CD4-positive, alpha-beta T cell treated with Interleukin-1 beta for 1 hour (primary cell): ENCODE results near the gene CHCHD10.

Source experiments
- DNase-seq, 2 donors: peaks; one replicate each; pipeline ENCODE4 v3.0.0-alpha.2; 2020 to 2022

The CHCHD10 gene

DNA sequence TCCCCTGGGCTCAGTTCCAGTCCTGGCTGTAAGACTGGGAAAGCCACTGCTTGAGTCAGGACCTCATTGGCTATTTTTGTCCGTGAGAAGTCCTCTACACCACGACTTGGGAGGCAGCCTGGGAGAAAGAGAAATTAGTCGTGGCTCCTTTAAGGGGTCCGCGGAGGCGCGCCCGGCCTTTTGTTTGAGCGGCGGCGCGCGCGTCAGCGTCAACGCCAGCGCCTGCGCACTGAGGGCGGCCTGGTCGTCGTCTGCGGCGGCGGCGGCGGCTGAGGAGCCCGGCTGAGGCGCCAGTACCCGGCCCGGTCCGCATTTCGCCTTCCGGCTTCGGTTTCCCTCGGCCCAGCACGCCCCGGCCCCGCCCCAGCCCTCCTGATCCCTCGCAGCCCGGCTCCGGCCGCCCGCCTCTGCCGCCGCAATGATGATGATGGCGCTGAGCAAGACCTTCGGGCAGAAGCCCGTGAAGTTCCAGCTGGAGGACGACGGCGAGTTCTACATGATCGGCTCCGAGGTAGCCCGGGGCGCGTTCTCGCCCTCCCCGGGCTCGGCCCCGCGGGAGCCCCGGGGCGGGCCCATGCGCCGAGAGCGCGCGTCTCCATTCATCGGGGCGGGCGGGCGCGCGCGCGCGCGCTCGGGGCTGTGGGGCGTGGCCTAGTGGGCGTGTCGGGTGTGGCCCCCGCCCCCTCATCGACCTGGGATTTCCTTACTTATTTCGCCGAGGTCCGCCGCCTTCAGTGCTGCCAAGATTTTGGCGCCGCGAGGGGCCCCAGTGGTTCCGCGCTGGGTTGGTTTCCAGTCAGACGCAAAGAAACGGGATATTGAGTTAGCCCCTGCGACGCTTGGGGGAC lies 19.2 kb upstream of the CHCHD10 start, which contains the start of gene SMARCB1:
TSS of gene SMARCB1 (plus strand) at position 215 of the 848 bp plus-strand sequence. CDS start at position 419, 204 bp downstream.
- peak; percentile 89 to 94 for DNase-seq

DNA sequence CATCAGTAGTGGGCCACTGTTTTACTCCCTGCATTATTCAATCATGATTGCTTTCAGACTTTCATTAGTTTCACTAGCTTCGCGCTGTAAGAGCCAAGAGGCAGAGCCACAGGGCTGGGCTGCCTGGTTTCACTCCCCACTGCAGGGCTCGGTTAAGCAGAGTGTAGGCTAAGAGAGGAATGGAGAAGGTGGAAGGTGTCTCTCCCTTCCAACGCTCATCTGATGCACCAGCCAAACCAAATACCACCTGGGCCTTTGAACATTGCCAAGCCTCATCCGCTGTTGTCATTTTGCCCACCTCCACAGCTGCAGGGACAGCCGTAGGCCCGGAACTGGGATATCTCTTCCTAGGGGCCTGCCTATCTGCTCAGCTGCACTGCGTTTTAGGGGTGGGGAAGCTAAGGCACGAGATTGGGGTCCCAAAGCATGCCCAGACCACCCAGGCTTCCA lies 18.5 kb upstream of the CHCHD10 start:
- no peak for DNase-seq

DNA sequence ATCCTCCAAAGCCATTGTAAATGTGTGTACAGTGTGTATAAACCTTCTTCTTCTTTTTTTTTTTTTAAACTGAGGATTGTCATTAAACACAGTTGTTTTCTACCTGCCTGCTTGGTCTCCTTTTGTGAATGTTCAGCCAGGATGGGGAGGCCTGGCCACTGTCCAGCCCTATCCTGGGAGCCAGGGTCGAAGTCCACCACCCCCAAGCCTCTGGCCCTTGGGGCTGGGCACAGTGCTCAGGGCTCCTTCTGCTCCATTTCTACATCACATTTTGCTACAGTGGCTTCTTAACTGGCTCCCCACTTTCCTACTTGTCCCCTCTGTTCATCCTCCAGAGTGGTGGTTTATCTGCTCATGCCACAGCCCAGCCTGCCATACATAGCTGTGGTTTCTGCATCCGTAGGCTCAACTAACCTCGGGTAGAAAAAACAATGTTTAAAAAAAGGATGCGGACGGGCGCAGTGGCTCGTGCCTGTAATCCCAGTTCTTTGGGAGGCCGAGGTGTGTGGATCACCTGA lies 16.5 kb upstream of the CHCHD10 start:
- no peak for DNase-seq

DNA sequence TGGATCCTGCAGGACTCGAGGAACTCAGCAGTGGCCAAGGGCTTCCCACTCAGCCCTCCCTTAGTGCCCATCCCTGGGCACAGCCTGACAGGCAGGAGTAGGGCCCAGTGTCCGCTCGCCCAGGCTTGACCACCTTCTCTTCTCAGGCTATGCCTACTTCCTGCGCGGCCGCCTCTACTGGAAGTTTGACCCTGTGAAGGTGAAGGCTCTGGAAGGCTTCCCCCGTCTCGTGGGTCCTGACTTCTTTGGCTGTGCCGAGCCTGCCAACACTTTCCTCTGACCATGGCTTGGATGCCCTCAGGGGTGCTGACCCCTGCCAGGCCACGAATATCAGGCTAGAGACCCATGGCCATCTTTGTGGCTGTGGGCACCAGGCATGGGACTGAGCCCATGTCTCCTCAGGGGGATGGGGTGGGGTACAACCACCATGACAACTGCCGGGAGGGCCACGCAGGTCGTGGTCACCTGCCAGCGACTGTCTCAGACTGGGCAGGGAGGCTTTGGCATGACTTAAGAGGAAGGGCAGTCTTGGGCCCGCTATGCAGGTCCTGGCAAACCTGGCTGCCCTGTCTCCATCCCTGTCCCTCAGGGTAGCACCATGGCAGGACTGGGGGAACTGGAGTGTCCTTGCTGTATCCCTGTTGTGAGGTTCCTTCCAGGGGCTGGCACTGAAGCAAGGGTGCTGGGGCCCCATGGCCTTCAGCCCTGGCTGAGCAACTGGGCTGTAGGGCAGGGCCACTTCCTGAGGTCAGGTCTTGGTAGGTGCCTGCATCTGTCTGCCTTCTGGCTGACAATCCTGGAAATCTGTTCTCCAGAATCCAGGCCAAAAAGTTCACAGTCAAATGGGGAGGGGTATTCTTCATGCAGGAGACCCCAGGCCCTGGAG lies 15.7 kb upstream of the CHCHD10 start:
- DNase-seq, result no peak

DNA sequence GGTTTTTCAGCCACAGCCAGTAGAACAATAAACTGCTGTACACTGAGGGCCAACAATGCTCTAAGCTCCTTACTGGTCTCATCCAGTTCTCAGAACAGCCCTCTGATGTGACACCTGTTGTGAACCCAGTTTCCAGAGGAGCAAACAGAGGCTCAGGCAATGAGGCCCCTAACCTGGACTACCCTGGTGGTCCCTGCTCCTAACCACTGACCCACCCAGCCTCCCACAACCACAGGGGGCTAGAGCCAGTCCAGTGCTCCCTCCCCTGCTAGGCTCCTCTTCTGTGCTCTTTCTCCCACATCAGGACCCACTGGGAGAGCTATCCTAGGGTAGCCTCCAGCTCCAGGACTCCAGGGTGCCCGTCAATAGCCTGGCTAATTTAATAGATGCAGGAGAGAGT lies 14.9 kb upstream of the CHCHD10 start:
- no peak for DNase-seq

DNA sequence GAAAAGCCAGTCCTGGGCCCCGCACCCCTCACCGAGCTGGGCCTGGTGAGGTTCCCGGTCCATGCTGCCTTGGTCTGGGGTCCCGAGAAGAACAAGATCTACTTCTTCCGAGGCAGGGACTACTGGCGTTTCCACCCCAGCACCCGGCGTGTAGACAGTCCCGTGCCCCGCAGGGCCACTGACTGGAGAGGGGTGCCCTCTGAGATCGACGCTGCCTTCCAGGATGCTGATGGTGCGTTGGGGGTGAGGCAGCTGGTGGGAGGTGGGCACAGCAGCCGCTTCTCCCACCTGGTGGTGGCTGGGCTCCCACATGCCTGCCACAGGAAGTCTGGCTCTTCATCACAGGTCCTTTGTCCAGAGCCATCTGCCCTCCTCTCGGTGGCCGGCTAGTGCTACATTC lies 14.5 kb upstream of the CHCHD10 start:
- no peak for DNase-seq

DNA sequence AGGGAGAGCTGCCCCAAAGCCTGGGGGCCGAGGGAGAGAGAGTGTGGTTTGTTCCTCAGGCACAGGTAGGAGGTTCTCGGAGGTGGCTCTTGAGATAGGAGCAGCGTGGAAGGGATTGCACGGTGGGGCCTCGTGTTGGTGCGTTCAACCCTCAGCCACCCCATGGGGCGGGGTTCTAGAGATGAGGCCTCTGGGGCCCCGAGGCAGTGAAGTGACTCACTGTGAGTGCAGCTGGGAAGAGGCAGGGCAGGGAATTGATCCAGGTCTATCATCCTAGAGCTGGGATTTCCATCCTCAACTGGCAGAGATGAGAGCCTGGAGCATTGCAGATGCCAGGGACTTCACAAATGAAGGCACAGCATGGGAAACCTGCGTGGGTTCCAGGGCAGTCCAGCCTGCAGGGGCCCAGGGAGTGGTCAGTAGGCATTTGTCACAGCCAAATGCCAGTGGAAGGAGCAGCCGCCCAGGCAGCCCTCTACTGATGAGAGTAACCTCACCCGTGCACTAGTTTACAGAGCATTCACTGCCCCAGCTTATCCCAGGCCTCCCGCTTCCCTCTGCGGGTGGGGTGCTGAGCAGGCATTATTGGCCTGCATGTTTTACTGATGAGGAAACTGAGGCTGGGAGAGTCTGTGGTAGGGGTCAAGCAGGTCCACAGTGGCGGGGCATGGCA lies 13.9 kb upstream of the CHCHD10 start:
- no peak for DNase-seq

DNA sequence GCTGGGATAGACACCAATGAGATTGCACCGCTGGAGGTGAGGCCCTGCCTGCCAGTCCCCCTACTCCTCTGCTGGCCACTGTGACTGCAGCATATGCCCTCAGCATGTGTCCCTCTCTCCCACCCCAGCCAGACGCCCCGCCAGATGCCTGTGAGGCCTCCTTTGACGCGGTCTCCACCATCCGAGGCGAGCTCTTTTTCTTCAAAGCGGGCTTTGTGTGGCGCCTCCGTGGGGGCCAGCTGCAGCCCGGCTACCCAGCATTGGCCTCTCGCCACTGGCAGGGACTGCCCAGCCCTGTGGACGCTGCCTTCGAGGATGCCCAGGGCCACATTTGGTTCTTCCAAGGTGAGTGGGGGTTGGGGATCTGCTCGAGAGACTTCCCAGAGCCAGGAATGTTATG lies 13.3 kb upstream of the CHCHD10 start:
- DNase-seq, result no peak

DNA sequence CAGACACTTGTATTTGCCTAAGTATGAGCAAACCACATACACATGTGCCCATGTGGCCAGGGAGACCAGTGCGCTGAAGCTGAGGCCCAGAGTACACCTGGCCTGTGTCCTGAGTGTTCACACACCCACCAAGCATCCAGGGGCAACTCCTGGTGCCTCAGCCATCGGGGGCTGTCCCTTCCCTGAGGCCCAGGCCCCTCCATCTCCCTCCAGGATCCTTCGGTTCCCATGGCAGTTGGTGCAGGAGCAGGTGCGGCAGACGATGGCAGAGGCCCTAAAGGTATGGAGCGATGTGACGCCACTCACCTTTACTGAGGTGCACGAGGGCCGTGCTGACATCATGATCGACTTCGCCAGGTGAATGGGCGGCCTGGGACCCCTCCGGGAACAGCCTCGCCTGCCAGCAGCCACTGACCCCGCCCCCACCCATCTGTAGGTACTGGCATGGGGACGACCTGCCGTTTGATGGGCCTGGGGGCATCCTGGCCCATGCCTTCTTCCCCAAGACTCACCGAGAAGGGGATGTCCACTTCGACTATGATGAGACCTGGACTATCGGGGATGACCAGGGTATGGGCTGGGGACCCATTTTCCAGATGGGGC lies 12.5 kb upstream of the CHCHD10 start:
- DNase-seq, result no peak

DNA sequence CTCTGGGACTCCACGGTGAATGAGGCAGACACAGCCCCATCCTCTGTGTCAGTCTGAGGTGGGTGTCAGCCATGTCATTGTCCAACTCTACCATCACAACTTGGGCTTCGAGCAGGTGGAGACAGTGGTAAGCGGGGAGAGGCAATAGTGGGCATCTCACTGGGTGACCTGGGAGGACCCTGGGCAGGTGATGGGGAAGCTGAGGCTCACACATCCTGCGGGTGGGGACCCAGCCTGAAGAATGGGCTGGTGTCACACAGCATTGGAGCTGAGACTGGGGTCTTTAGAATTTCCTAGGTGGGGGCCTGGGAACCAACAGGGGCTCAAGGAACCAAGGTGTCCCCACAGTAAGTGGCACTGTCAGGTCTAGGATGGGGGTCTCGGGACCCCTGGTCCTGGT lies 12.0 kb upstream of the CHCHD10 start:
- DNase-seq, result no peak

DNA sequence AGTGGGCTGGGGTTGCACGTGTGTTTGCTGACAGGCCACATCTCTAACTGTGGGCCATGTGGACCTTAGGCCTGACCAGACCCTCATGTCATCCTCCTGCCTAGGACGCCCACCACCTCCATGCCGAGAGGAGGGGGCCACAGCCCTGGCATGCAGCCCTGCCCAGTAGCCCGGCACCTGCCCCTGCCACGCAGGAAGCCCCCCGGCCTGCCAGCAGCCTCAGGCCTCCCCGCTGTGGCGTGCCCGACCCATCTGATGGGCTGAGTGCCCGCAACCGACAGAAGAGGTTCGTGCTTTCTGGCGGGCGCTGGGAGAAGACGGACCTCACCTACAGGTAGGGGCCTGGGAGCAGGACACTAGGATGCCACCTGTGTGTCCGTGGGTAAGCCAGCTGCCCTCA lies 11.3 kb upstream of the CHCHD10 start:
- DNase-seq, result no peak

DNA sequence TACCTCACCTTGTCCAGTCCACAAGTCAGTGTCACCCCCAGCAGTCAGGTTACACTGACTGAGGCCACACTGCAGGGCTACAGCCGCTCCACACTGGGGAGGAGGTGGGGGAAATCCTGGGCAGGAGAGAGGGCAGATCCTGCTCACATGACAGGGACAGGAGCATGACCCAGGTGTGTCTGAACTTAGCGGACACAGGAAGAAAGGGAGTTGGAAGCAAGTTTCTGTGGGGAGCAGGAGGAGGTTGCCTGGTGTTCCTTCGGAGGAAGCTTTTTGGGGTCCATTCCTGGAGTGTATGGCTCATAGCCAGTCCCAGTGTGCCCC lies 10.8 kb upstream of the CHCHD10 start:
- no peak for DNase-seq

DNA sequence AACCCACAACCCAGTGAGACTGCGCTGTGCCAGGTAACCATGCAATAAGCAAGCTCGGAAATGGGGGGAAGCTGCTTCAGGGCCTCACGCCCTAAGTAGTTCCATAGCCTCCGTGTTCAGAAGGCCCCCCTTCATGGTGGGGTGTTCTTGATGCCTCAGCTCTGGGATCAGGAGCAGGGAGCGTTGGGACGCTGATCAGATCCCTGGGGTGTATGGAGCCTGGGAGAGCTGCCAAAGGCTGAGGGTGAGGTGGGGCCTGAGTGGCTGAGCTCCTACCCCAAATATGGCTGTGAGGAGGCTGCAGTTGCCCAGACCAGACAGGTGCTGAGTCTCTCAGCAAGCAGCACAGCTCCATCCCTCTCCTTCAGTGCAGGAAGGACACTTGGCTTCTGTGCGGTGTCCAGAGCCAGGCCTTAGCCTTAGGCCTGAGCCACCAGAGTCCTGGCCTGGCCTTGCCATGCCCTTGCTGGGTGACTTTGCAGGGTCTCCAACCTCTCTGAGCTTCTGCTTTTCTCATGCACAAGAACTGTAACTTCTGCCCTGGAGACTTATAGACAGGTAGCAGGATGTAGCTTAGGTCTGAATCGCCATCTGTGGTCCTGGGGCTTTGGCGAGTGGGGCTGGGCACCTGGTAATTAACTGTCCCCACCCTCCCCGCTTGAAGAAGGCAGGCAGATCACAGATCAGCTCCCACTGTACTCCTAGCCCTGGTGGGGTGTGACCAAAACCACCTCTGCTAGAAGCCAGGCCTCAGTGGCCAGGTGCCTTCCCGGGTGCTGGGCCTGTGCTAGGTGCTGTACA lies 10.2 kb upstream of the CHCHD10 start:
- no peak for DNase-seq

DNA sequence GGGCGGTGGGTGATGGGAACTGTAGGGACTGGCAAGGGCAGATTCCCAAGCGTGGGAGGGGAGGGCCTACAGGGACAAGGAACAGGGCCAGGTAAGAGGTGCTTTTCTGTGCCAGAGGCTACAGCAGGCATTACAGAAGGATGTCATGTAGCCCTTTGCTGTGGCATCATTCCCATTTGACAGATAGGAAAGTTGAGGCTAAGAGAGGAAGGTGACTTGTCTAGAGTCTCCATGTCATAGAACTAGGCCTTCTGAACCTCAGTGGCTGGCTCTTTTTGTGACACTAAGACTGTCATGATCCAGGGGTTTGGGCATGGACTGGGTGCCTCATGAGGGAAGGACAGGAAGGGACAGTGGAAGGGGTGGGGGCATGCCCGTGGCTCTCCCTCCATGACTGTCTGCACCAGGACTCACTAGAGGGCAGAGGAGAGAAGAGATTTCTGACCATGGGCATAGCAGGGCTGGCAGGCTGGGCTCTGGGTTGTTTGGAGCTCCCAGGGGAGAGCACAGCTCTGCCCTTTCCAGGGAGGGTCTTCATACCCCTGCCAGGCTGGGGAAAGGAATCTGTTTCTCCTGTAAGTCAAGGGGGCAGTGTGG lies 8.1 kb upstream of the CHCHD10 start:
- no peak for DNase-seq

DNA sequence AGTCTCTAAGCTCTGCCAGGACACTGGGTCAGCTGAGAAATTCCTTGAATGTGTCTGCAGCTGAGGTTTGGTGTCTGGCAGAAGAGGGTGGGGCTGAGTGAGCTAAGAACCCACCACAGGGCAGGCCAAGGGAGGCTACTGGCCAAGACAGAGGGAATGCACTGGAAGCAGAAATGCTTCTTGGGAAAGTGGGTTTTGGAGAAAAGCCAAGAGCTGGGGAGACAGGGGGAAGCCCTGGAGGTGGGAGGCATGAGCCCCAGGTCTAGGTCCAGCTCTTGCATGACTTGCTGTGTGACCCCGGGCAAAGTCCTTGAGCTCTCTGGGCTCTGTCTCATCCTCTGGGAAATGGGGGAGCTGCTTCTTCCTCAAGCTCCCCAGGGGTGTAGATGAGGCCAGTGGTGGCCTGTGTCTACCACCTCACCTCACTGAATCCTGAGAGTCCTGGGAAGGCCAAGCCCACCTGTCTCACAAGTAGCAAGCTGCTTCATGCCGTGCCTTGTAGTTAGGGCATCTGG lies 7.2 kb upstream of the CHCHD10 start:
- no peak for DNase-seq

DNA sequence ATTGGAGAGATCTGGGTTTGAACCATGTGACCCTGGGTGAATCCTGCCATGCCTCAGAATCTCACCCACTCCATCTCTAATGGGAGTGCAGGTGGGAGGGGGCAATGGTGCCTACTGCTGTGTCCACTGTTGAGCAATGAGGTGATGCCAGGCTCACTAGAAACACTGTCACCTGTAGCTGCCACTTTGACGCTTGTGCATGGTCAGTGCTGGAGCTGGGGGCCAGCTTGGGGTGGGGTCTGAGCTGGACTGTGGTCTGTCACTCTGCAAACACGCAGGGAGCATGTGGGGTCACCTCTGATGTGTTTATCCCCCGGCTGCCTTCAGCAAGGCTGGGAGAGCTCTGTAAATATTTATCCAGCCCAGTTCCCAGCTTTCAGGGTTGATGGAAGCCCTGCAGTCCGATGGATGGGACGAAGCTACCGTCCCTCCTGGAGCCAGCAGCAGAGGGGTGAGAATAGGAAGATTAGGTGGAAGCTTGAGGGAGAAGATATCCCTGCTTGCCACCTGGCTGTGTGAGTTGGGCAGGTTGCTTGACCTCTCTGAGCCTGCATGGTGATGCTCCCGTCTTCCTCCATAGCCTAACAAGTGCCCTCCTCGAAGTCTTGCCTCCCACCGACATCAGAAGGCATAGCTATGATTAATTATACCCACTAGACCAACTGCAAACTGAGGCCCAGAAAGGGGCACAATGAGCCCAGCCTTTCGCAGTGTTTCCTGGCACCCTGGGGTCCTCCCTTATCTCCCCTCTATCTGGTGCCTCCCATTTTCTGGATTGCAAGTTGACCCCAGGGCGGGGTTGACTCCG lies 6.5 kb upstream of the CHCHD10 start:
- no peak for DNase-seq

DNA sequence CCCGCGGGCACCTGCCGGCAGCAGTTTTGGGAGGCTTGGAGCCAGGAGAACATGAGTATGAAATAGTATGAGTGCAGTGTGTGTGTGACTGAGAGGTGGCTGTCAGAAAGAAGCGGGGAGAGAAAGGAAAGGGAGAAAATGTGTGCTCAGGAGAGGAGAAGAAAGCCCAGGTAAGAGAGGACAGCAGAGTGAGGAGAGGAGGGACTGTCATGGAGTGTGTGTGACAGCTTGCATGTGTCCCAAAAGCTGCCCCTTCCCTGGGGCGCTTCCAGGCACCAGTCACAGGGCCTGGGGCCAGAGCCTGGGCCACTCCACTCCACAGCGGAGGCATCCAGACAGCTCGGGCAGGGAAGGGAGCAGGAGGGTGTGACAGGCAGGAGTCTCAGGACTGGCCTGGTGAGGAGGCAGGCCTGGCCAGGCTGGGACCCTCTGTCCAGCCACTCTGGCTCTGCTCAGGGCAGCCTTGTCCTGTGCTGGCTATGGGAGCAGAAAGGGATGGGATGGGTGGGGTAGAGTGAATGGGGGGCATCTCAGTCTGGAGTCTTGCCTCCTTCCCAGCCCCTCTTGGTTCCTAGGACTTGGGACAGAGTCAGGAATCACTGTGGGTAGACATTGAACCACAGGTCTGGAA lies 5.8 kb upstream of the CHCHD10 start:
- DNase-seq, result no peak

DNA sequence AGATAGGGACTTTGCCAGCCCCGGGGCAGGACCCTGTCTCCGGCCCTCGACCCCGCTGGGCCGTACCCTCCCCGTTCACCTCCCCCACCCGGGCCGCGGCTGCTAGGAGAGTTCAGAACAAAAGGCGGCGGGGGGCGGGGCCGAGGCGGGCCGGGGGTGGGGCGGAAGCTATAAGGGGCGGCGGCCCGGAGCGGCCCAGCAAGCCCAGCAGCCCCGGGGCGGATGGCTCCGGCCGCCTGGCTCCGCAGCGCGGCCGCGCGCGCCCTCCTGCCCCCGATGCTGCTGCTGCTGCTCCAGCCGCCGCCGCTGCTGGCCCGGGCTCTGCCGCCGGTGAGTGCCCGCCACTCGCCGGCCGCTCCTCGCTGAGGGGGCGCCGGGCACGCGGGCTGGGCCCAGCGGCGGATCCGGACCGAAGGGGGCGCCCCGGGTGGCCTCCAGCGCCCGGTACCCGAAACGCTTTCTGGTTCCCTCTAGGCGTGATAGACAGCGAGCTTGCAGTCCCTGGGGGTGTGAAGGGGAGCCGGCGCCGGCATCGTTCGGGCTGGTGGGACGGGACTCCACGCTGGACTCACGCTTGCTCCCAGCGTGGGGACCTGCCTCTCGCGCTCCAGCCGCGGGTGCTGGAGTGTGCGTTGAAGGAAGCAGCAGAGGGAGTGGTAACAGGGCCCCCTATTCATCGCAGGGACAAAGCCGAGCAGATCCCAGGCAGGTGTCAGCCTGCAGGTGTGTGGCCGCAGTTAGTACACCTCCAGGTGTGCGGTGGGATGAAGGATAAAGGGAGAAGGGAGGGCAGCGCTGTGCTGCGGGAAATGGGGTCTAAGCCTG lies 5.1 kb upstream of the CHCHD10 start, which contains the start of gene MMP11:
TSS of gene MMP11 (plus strand) at position 201 of the 825 bp plus-strand sequence. CDS start at position 223, 22 bp downstream.
- peak; percentile 53 to 54 for DNase-seq

DNA sequence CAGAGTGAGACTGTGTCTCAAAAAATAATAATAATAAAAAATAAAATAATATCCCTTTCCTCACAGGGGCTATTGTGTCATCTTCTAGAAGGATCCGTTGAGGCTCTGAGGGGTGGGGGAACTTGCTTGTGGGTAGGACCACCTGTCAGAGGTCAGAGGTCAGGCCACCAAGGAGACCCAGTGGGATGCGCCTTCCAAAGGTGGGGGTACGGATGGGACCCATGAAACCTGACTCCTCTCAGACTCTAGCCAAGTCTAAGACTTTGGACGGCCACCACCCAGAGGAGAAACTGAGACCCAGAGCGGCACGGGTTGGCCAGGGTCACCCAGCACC lies 4.5 kb upstream of the CHCHD10 start:
- DNase-seq, result no peak
